Immature natural killer cell (primary cell): ENCODE results near the gene ABCB8. TPM values are rescaled to one million over a fixed set of nuclear protein-coding genes. Genes with fewer than 3 reads are reported as not detected.
"Not testable (repeated sequence)": the region's sequence is repeated elsewhere in the genome, so short reads cannot be mapped to it uniquely, and the experiment has no call there.

Source experiments
- DNase-seq, 3 donors: peaks; one replicate each; pipeline ENCODE4 v3.0.0; 2022; ENCODE audit warnings: mixed read lengths in 1 of 3
- H3K27ac Mint-ChIP-seq, 6 donors: one replicate each; pipeline ENCODE4 v1.8.0; 2020; ENCODE audit warnings: mixed read lengths in 6 of 6, mild to moderate bottlenecking in 5 of 6, inconsistent platforms in 4 of 6, moderate library complexity in 3 of 6
- H3K27me3 Mint-ChIP-seq, 3 donors: one replicate each; pipeline ENCODE4 v1.8.0; 2020 to 2021; ENCODE audit warnings: low read depth in 3 of 3, mild to moderate bottlenecking in 3 of 3, mixed read lengths in 3 of 3, moderate library complexity in 3 of 3, inconsistent platforms in 1 of 3
- H3K36me3 Mint-ChIP-seq, 3 donors: one replicate each; pipeline ENCODE4 v1.8.0; 2020; ENCODE audit warnings: mixed read lengths in 3 of 3, inconsistent platforms in 2 of 3, mild to moderate bottlenecking in 2 of 3
- H3K4me1 Mint-ChIP-seq, 2 donors: one replicate each; pipeline ENCODE4 v1.8.0; 2020; ENCODE audit warnings: inconsistent platforms in 2 of 2, mild to moderate bottlenecking in 2 of 2, mixed read lengths in 2 of 2, moderate library complexity in 1 of 2
- H3K4me3 Mint-ChIP-seq, 5 donors: one replicate each; pipeline ENCODE4 v1.8.0; 2020; ENCODE audit warnings: mild to moderate bottlenecking in 5 of 5, mixed read lengths in 5 of 5, inconsistent platforms in 3 of 5, moderate library complexity in 3 of 5
- H3K9me3 Mint-ChIP-seq, 6 donors: one replicate each; pipeline ENCODE4 v1.8.0; 2020; ENCODE audit warnings: mild to moderate bottlenecking in 6 of 6, mixed read lengths in 6 of 6, inconsistent platforms in 4 of 6, moderate library complexity in 3 of 6
- polyA plus RNA-seq, 3 donors: library from polyadenylated mRNA; unstranded; fragments of 300-500 nt; fragmentation: Illumina TruSeq; gene quantifications; one replicate each; pipeline ENCODE4 v1.2.3, GENCODE V29; 2021

Gene ABCB8
- polyA plus RNA-seq, 3 donors from 2014 or later: 17.6 to 26.5 (median 23.3) TPM

GRCh38 chr7:151035026-151035717 lies 6.9 kb downstream of the ABCB8 start:
- Mint-ChIP-seq H3K36me3 (no peaks in the 10 kb centered on the region), H3K4me3 (no peak overlapping the region), H3K27ac (no peak overlapping the region), H3K4me1 (peaks cover 0 to 2% of the 10 kb centered on the region in 2 donors), H3K9me3 (no peaks in the 10 kb centered on the region), H3K27me3 (peaks cover 0 to 2% (median 0%) of the 10 kb centered on the region in 3 donors)
- DNase-seq: no peak

DNA sequence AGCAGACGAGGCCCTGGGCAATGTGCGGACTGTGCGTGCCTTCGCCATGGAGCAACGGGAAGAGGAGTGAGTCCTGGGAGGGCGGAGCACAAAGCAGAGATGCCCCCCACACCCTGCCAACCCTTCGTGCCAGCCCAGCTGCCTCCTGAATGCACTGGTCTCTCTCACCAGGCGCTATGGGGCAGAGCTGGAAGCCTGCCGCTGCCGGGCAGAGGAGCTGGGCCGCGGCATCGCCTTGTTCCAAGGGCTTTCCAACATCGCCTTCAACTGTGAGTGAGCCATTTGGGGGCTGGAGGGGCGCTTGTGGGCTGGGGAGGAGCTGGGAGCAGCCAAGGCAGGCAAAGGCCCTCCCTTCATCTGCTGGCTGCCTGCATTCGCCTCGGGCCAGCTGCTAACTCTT lies 7.7 kb downstream of the ABCB8 start:
- DNase-seq: no peak
- H3K27ac Mint-ChIP-seq: no peak overlapping the region
- no peak overlapping the region for H3K4me3 Mint-ChIP-seq
- H3K36me3 Mint-ChIP-seq: no peaks in the 10 kb centered on the region
- H3K27me3 Mint-ChIP-seq: peaks cover 0 to 2% (median 0%) of the 10 kb centered on the region in 3 donors
- peaks cover 0 to 2% of the 10 kb centered on the region in 2 donors for H3K4me1 Mint-ChIP-seq
- H3K9me3 Mint-ChIP-seq: no peaks in the 10 kb centered on the region

GRCh38 chr7:151038951-151039849 lies 10.9 kb downstream of the ABCB8 start:
- Mint-ChIP-seq H3K27ac (peak overlapping the region in 3 of 6 donors; percentile 17 to 62 (median 45)), H3K9me3 (no peaks in the 10 kb centered on the region), H3K27me3 (peaks cover 0 to 2% (median 0%) of the 10 kb centered on the region in 3 donors), H3K36me3 (no peaks in the 10 kb centered on the region), H3K4me3 (no peak overlapping the region), H3K4me1 (peaks cover 0 to 2% of the 10 kb centered on the region in 2 donors)
- no peak for DNase-seq

- Mint-ChIP-seq H3K9me3 (no peaks in the 10 kb centered on the region), H3K27ac (peak overlapping the region in 2 of 6 donors; percentile 16 to 17), H3K27me3 (peaks cover 0 to 2% (median 0%) of the 10 kb centered on the region in 3 donors), H3K4me3 (no peak overlapping the region), H3K4me1 (peaks cover 0 to 2% of the 10 kb centered on the region in 2 donors), H3K36me3 (peaks cover 0 to 3% (median 0%) of the 10 kb centered on the region in 3 donors)
- no peak for DNase-seq
Measured at GRCh38 chr7:151039850-151040548, 11.7 kb downstream of the ABCB8 start.

DNA sequence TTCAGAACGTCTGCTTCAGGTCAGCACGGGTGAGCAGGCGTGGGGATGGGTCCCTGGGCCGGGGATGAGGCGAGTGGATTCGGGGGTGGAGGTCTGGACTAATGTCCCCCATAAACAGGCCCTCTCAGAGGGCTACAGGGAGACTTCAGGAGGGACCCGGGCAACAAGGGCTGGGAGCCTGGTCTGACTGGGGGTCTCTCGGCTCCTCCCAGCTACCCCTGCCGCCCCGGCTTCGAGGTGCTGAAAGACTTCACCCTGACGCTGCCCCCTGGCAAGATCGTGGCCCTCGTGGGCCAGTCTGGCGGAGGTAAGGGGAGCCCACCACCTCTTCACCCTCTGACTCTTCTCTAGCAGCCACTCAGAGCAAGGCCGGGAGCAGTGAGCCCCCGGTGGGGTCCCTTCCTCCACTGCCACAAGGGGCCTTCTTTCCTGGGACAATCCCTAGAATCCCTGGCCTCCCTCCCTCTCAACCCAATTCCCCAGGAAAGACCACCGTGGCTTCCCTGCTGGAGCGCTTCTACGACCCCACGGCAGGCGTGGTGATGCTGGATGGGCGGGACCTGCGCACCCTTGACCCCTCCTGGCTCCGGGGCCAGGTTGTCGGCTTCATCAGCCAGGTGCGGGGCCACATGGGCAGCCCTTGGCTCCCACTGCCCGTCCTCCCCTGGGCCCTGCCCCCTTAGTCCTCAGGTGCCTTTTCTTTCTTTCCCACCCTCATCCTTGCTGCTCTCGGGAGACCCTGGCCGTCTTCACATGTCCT lies 12.5 kb downstream of the ABCB8 start:
- H3K4me3 Mint-ChIP-seq: no peak overlapping the region
- H3K36me3 Mint-ChIP-seq: peaks cover 0 to 3% (median 0%) of the 10 kb centered on the region in 3 donors
- no peak for DNase-seq
- no peaks in the 10 kb centered on the region for H3K9me3 Mint-ChIP-seq
- peaks cover 0 to 2% of the 10 kb centered on the region in 2 donors for H3K4me1 Mint-ChIP-seq
- H3K27me3 Mint-ChIP-seq: peaks cover 0 to 2% (median under 1%) of the 10 kb centered on the region in 3 donors
- no peak overlapping the region for H3K27ac Mint-ChIP-seq

- DNase-seq, H3K27me3 Mint-ChIP-seq, H3K4me1 Mint-ChIP-seq, H3K36me3 Mint-ChIP-seq, H3K27ac Mint-ChIP-seq, H3K4me3 Mint-ChIP-seq, H3K9me3 Mint-ChIP-seq: not testable (repeated sequence)
Measured at GRCh38 chr7:151043449-151043848, 15.2 kb downstream of the ABCB8 start.

DNA sequence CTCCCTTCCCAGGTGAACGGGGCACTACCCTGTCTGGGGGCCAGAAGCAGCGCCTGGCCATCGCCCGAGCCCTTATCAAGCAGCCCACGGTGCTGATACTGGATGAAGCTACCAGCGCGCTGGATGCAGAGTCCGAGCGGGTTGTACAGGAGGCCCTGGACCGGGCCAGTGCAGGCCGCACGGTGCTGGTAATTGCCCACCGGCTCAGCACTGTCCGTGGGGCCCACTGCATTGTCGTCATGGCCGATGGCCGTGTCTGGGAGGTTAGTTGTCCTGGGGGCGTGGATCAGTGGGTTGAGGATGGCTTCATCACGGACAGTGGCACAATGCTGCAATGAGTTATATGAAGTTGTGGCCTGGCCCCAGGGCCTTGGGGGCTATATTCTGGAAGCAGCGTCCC lies 15.7 kb downstream of the ABCB8 start:
- Mint-ChIP-seq H3K27me3 (peaks cover 0 to 3% (median 2%) of the 10 kb centered on the region in 3 donors), H3K9me3 (no peaks in the 10 kb centered on the region), H3K36me3 (peaks cover 0 to 3% (median 0%) of the 10 kb centered on the region in 3 donors), H3K27ac (no peak overlapping the region), H3K4me1 (peaks cover 0 to 2% of the 10 kb centered on the region in 2 donors), H3K4me3 (no peak overlapping the region)
- no peak for DNase-seq

GRCh38 chr7:151045262-151045661 lies 17.0 kb downstream of the ABCB8 start:
- Mint-ChIP-seq H3K36me3 (peaks cover 0 to 3% (median 0%) of the 10 kb centered on the region in 3 donors), H3K9me3 (no peaks in the 10 kb centered on the region), H3K27me3 (peaks cover 0 to 3% (median 2%) of the 10 kb centered on the region in 3 donors), H3K4me1 (no peaks in the 10 kb centered on the region), H3K4me3 (no peak overlapping the region), H3K27ac (no peak overlapping the region)
- no peak for DNase-seq

GRCh38 chr7:151045967-151046366 lies 17.7 kb downstream of the ABCB8 start:
- peaks cover 0 to 3% (median 2%) of the 10 kb centered on the region in 3 donors for H3K27me3 Mint-ChIP-seq
- no peak overlapping the region for H3K4me3 Mint-ChIP-seq
- H3K27ac Mint-ChIP-seq: no peak overlapping the region
- peaks cover 0 to 3% (median 0%) of the 10 kb centered on the region in 3 donors for H3K36me3 Mint-ChIP-seq
- H3K9me3 Mint-ChIP-seq: no peaks in the 10 kb centered on the region
- DNase-seq: no peak
- no peaks in the 10 kb centered on the region for H3K4me1 Mint-ChIP-seq

- Mint-ChIP-seq H3K4me1 (no peaks in the 10 kb centered on the region), H3K9me3 (no peaks in the 10 kb centered on the region), H3K4me3 (no peak overlapping the region), H3K27me3 (peaks cover 0 to 3% (median 0%) of the 10 kb centered on the region in 3 donors), H3K27ac (peak overlapping the region in 2 of 6 donors; percentile 14 to 28), H3K36me3 (peaks cover 0 to 3% (median 0%) of the 10 kb centered on the region in 3 donors)
- DNase-seq: no peak
Measured at GRCh38 chr7:151046603-151047573, 18.6 kb downstream of the ABCB8 start.

- Mint-ChIP-seq H3K27ac (peak within 1 kb of the TSS in 1 of 6 donors; percentile 14), H3K9me3 (no peaks in the 10 kb centered on the region), H3K4me3 (no peak within 1 kb of the TSS)
Measured at GRCh38 chr7:151047976-151048815, 19.9 kb downstream of the ABCB8 start, which contains the start of gene ASIC3. TSS of gene ASIC3 (plus strand) at chr7:151048531. CDS start at chr7:151048886, 355 bp downstream.

More at GRCh38 chr7:151047976-151048815, 19.9 kb downstream of the ABCB8 start, which contains the start of gene ASIC3:
- peaks cover 0 to 2% of the 10 kb centered on the region in 2 donors for H3K4me1 Mint-ChIP-seq
- peaks cover 0 to 3% (median 0%) of the 10 kb centered on the region in 3 donors for H3K27me3 Mint-ChIP-seq
- H3K36me3 Mint-ChIP-seq: peaks cover 0 to 7% (median 6%) of the 10 kb centered on the region in 3 donors
- DNase-seq: no peak
